Activated naive CD4-positive, alpha-beta T cell treated with Interleukin-2 at 50 U/mL for 16 hours (primary cell): ENCODE results near the gene CNBD2.
"Not testable (repeated sequence)": the region's sequence is repeated elsewhere in the genome, so short reads cannot be mapped to it uniquely, and the experiment has no call there.

ENCODE experiments used
- DNase-seq: peaks from one replicate; pipeline ENCODE4 v3.0.0-alpha.2; 2020

CNBD2 gene

GRCh38 chr20:35967979-35968640 lies at the start of gene CNBD2:
TSS of gene CNBD2 (plus strand) at chr20:35968590. CDS start at chr20:35968763, 173 bp downstream.
- DNase-seq, result no peak

GRCh38 chr20:35920523-35920922 lies 47.9 kb upstream of the CNBD2 start:
- no peak for DNase-seq

GRCh38 chr20:35929301-35929700 lies 39.1 kb upstream of the CNBD2 start:
- DNase-seq, result no peak

- no peak for DNase-seq
Observed at GRCh38 chr20:35934050-35934449, 34.3 kb upstream of the CNBD2 start.

GRCh38 chr20:35939264-35939663 lies 29.1 kb upstream of the CNBD2 start:
- DNase-seq, result no peak

- DNase-seq, result no peak
Observed at GRCh38 chr20:35941620-35942019, 26.8 kb upstream of the CNBD2 start.

- DNase-seq, result no peak
Observed at GRCh38 chr20:35942243-35942642, 26.1 kb upstream of the CNBD2 start.

- DNase-seq, result peak; percentile 7
Observed at GRCh38 chr20:35947489-35947888, 20.9 kb upstream of the CNBD2 start.

- no peak for DNase-seq
Observed at GRCh38 chr20:35947907-35948306, 20.5 kb upstream of the CNBD2 start.

GRCh38 chr20:35950093-35950492 lies 18.3 kb upstream of the CNBD2 start:
- no peak for DNase-seq

- not testable (repeated sequence) for DNase-seq
Observed at GRCh38 chr20:35952080-35952479, 16.3 kb upstream of the CNBD2 start.

GRCh38 chr20:35952480-35953386 lies 15.7 kb upstream of the CNBD2 start:
- DNase-seq, result no peak

GRCh38 chr20:35953387-35954199 lies 14.8 kb upstream of the CNBD2 start:
- peak; percentile 70 for DNase-seq

GRCh38 chr20:35954200-35954906 lies 14.0 kb upstream of the CNBD2 start, which contains the start of gene SCAND1:
TSS of gene SCAND1 (minus strand) at chr20:35954502. CDS start at chr20:35954284, 218 bp downstream.
- DNase-seq, result peak; percentile 97

GRCh38 chr20:35954907-35955251 lies 13.5 kb upstream of the CNBD2 start:
- no peak for DNase-seq

- DNase-seq, result no peak
Observed at GRCh38 chr20:35956616-35957015, 11.8 kb upstream of the CNBD2 start.

GRCh38 chr20:35959291-35959690 lies 9.1 kb upstream of the CNBD2 start:
- not testable (repeated sequence) for DNase-seq

- no peak for DNase-seq
Observed at GRCh38 chr20:35963878-35964277, 4.5 kb upstream of the CNBD2 start.

GRCh38 chr20:35968930-35969329 lies 540 bp downstream of the CNBD2 start:
- no peak for DNase-seq

- DNase-seq, result no peak
Observed at GRCh38 chr20:35971981-35972380, 3.6 kb downstream of the CNBD2 start.

GRCh38 chr20:35972462-35972861 lies 4.1 kb downstream of the CNBD2 start:
- DNase-seq, result no peak

GRCh38 chr20:35974256-35974655 lies 5.9 kb downstream of the CNBD2 start:
- no peak for DNase-seq
